Stimulated activated CD4-positive, alpha-beta T cell treated with anti-CD3 and anti-CD28 coated beads, Interleukin-12 subunit alpha, Interleukin-12 subunit beta, amount 100 ng/mL, for 4 hours (primary cell): ENCODE data around the gene PIGU.
"Not testable (repeated sequence)": the region's sequence is repeated elsewhere in the genome, so short reads cannot be mapped to it uniquely, and the experiment has no call there.

ENCODE experiments used
- DNase-seq: peaks from one replicate; pipeline ENCODE4 v3.0.0-alpha.2; 2020

Gene PIGU

DNA sequence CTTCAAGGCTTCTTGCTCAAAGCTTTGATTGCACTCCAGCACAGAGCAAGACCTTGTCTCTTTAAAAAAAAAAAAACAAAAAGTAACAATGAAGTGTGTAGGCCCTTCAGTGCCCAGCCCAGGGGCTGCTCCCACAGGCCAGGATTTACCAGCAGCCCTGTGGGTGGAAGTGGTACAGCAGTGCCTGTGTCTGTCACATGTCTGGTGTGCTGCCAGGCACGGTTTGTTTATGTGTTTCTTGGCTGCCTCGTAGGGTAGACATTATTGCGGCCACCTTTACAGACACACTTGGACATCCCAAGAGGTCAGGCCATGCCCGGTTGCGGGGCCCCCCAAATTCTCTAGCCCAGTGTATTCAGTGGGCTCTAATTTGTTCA is 148.0 kb downstream of the PIGU start:
- no peak for DNase-seq

DNA sequence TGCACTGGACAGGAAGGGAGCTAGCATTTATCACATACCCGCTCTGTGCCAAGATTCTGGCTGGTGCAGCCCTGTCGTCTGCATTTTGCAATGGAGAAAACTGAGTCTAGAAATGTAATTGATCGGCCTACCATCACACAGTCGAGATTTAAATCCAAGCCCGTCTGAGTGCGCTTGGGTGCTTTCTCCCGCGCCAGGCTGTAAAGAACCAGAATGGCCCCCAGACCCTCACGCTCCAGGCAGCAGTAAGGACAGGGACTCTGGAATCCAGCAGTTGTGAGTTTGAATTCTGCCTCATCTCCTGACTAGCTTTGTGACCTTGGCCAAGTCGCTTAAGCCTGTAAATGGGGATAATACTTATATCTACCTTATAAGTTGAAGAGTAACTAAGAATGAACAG is 149.9 kb downstream of the PIGU start:
- no peak for DNase-seq

DNA sequence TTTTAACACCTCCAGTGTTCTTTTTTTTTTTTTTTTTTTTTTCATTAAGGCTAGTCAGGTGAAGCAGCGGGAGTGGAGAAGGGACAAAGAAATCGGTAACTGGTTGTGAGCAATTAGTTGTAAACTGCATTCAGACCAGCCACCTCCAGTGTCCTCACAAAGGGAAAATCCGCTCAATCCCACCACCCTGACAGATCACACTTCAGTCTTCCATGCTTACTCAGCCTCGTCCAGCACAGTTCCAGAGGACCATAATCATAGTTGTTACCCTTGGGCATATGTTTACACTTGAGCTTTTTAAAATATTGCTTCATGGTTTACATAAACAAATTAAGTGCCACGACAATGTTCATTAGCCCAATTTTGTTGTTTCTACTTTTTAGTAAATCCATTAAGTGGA is 150.4 kb downstream of the PIGU start:
- DNase-seq, result no peak

- DNase-seq, result no peak
Measured at GRCh38 chr20:34525709-34526416, 151.0 kb downstream of the PIGU start.

DNA sequence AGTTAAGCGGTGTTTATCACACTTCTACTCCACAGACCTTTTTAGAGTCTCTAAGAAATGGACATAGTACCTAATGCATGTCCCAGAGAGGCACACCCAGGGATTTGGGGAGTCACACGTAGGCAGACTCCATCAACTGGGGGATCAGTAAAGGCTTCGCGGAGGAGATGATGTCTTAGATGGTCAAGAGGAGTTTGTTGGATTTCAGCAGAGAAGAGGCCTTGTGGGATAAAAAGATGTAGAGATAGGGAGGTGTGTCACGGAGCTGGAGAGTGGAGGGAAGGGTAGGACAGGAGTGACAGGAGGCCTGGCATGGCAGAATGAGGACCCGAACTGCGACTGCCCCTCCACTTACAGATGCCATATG is 151.6 kb downstream of the PIGU start:
- DNase-seq, result no peak

DNA sequence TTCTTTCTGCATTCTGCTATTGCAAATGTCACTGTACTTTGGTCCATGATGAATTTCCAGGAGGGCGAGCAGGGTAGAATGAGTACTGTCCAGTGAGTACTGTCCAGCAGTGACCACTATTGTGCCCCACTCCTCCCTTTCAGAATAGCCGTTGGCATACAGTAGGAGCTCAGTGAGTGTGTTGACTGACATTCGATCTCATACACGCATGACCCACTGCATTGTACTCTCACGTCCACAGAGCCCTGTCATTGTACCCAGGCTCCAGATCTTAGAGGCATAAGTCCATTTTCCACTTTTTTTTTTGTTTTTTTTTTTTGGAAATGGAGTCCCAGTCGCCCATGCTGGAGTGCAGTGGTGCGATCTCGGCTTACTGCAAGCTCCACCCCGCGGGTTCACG is 152.5 kb downstream of the PIGU start:
- no peak for DNase-seq

GRCh38 chr20:34522969-34523871 is 153.7 kb downstream of the PIGU start:
- DNase-seq, result peak; percentile 43

GRCh38 chr20:34519841-34520240 is 157.1 kb downstream of the PIGU start:
- DNase-seq, result not testable (repeated sequence)

GRCh38 chr20:34518863-34519262 is 158.0 kb downstream of the PIGU start:
- not testable (repeated sequence) for DNase-seq

GRCh38 chr20:34517114-34517505 is 159.8 kb downstream of the PIGU start:
- DNase-seq, result no peak

GRCh38 chr20:34516247-34517113 is 160.4 kb downstream of the PIGU start, which contains the start of gene DYNLRB1:
DYNLRB1 (plus strand) TSS chr20:34516422; CDS start chr20:34516459, 37 bp downstream.
- DNase-seq, result peak; percentile 95

DNA sequence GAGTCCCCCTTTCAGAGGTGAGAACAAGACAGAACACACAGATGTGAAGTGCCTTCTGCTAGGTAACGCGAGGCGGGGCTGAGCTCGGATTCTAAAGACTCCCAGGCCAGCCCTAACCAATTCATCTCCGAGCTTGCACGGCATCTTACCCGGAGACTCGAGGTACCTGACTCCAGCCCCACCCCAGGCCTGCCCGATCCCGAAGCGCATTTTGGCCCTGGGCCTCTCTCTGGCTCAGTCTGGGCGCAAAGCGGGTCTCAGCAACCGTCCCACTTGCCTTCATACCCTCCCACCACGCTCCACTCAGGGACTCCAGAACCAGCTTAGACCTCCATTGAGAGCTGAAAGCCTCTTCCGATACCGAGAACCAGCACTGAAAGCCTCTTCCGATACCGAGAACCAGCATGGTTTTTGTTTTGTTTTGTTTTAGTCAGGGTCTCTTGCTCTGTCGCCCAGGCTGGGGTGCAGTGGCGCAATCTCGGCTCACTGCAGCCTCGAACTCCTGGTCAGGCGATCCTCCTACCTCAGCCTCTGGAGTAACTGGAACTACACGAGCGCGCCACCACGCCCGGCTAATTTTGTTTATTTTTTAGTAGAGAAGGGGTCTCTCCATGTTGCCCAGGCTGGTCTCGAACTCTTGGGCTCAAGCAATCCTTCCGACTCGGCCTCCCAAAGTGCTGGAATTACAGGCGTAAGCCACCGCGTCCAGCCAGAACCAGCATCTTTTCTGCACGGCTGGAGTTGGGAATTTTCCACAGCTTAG is 161.2 kb downstream of the PIGU start:
- peak; percentile 63 for DNase-seq

DNA sequence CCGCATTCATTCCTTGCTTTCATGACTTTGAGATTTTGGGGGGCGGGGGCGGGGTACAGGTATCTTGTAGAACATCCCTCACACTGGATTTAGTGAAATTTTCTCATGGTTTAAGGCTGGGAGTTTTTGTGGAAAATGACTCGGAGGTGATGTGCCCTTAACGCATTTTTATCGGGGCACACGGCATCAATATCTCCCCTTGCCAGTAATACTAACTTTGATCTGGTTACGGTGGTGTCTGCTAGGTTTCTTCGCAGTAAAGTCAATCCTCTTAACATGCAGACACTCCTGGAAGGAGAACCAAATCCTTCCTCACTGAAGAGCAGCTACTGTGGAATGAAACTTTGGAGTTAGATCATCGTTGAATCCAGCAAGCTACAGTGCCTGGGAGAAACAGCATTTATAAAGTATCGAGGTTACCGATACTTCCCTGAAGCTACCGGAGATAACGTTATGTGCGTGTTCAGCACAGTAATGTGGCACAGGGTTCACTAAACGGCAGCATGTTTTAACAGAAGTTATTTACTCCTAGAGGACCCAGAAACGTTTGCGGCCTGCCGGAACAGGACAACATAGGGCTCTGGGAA is 161.9 kb downstream of the PIGU start:
- no peak for DNase-seq

DNA sequence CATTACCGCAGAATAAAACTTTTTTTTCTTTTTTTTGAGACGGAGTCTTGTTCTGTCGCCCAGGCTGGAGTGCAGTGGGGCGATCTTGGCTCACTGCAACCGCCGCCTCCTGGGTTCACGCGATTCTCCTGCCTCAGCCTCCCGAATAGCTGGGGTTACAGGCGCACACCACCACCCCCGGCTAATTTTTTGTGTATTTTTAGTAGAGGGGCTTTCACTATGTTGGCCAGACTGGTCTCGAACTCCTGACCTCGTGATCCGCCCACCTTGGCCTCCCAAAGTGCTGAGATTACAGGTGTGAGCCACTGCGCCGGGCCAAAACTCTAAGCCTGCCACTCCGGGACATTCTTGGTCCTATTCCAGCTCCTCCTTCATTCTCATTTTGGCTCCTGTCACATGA is 162.9 kb downstream of the PIGU start:
- DNase-seq, result not testable (repeated sequence)

GRCh38 chr20:34512955-34513419 is 163.9 kb downstream of the PIGU start:
- DNase-seq, result no peak

DNA sequence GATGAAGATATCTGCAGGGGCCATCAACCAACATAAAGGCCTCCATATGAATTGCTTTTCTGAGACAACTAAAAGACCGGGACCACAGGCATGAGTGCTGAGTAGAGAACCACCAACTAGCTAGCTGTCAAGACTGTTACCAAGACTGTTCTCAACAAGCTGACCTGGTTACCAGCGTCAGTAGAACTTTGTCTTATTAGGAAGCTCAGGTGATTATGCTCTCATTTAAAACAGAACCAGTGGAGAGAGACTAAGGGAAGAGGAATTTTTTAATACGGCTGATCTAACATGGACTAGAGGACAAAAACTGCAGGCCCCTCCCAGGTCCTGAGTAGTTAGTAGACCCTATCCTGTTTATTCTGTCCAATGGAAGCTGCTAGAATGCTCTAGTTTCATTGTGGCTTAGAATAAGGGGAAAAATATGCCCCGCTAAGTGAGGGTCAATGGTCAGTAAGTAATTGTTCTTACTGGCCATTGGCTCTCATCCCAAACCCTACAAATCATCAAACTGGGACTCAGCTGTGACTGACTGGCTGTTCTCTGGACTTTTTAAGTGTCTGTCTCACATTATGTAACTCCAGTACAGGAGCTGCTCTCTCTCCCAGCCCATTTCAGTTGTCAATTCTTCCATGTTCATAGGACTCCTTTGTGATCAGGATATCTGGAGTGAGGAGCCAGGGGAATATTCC is 164.5 kb downstream of the PIGU start:
- DNase-seq, result no peak

- no peak for DNase-seq
Measured at GRCh38 chr20:34511891-34512265, 165.0 kb downstream of the PIGU start.

- DNase-seq, result no peak
Measured at GRCh38 chr20:34510575-34510974, 166.3 kb downstream of the PIGU start.
